SIG-M5 (cell line): ENCODE measurements around the gene FRMD8.

Experiments
- DNase-seq: peaks from one replicate; lab custom pipeline; 2025; lab: John Stamatoyannopoulos, UW

FRMD8 gene

DNA sequence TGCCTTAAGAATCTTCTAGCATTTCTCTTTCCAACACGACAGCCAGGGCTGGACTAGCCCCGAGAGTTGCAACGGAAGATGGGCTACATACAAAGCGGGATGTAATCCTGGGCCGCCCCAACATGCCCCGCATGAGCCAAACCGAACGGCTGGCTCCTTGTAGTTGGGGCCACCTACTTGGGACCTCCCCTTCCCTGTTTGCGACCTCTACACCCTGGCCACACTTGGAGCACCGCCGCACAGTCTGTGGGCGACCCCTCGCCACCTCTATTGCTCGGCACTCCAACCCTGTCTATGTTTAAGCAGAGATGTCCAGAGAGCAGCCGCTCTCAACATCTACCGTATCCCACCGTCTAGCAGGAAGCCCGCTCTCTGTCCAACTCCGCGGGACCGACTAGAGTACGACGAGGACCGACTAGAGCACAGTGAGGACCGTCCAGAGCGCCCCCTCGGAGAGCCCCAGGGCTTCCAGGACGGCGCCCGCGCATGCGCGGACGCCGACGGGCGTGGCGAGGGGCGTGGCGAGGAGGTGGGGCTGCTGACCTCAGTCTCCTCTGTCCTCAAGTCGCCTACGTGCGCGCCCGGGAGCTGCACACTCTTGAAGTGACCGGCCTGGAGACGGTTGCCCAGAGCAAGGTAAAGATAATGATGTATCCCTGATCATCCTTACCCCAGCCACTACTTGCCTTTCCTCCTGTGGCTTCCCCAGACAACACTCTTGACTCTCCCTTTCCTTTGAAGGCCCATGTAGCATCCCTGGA lies 68.4 kb downstream of the FRMD8 start:
- DNase-seq = no peak

- DNase-seq = no peak
These were observed 70.0 kb downstream of the FRMD8 start for GRCh38 chr11:65456418-65456817.

- DNase-seq = no peak
These were observed 73.1 kb downstream of the FRMD8 start for GRCh38 chr11:65459552-65459951.
